Measurements from ENCODE around the gene PBXIP1.

The PBXIP1 gene

GRCh38 chr1:154957091-154957657 is 1.3 kb upstream of the PBXIP1 start:
- DNase-seq (ENCODE audit: low read depth): no peak

GRCh38 chr1:154956544-154956941 is 644 bp upstream of the PBXIP1 start:
- DNase-seq (ENCODE audit: low read depth): no peak

GRCh38 chr1:154955039-154955717 is 721 bp downstream of the PBXIP1 start:
- no peak for DNase-seq (ENCODE audit: low read depth)

GRCh38 chr1:154954541-154954940 is 1.4 kb downstream of the PBXIP1 start:
- DNase-seq (ENCODE audit: low read depth): no peak

- no peak for DNase-seq (ENCODE audit: low read depth)
Measured at GRCh38 chr1:154953611-154954038, 2.3 kb downstream of the PBXIP1 start.

- DNase-seq (ENCODE audit: low read depth): no peak
Measured at GRCh38 chr1:154952664-154953063, 3.2 kb downstream of the PBXIP1 start.

- DNase-seq (ENCODE audit: low read depth): no peak
Measured at GRCh38 chr1:154951901-154952657, 3.8 kb downstream of the PBXIP1 start.

- no peak for DNase-seq (ENCODE audit: low read depth)
Measured at GRCh38 chr1:154948079-154948478, 7.8 kb downstream of the PBXIP1 start.

- DNase-seq (ENCODE audit: low read depth): no peak
Measured at GRCh38 chr1:154945962-154946850, 9.7 kb downstream of the PBXIP1 start.

- no peak for DNase-seq (ENCODE audit: low read depth)
Measured at GRCh38 chr1:154945160-154945961, 10.5 kb downstream of the PBXIP1 start.

GRCh38 chr1:154944401-154945159 is 11.3 kb downstream of the PBXIP1 start:
- DNase-seq (ENCODE audit: low read depth): no peak

GRCh38 chr1:154943649-154944400 is 12.1 kb downstream of the PBXIP1 start:
- no peak for DNase-seq (ENCODE audit: low read depth)

- DNase-seq (ENCODE audit: low read depth): no peak
Measured at GRCh38 chr1:154941333-154942013, 14.4 kb downstream of the PBXIP1 start.

- DNase-seq (ENCODE audit: low read depth): no peak
Measured at GRCh38 chr1:154940651-154941194, 15.2 kb downstream of the PBXIP1 start.

GRCh38 chr1:154940213-154940560 is 15.7 kb downstream of the PBXIP1 start:
- DNase-seq (ENCODE audit: low read depth): no peak

- no peak for DNase-seq (ENCODE audit: low read depth)
Measured at GRCh38 chr1:154938604-154939399, 17.1 kb downstream of the PBXIP1 start.

- no peak for DNase-seq (ENCODE audit: low read depth)
Measured at GRCh38 chr1:154937988-154938386, 17.9 kb downstream of the PBXIP1 start.

Data from GM04504 (cell line).